Activated CD8-positive, alpha-beta memory T cell treated with anti-CD3 and anti-CD28 coated beads, Interleukin-2, amount 50 U/mL, for 24 hours (primary cell): ENCODE data around the gene TMPRSS3.

ENCODE experiments used
- DNase-seq: peaks from one replicate; pipeline ENCODE4 v3.0.0-alpha.2; 2020; ENCODE audit errors: extremely low read depth

Gene TMPRSS3

GRCh38 chr21:42395905-42396651 lies at the start of gene TMPRSS3:
TSS of gene TMPRSS3 (minus strand) at chr21:42396052. CDS start at chr21:42395417, 635 bp downstream.
- no peak for DNase-seq

- DNase-seq: no peak
These were observed 49.5 kb upstream of the TMPRSS3 start for GRCh38 chr21:42445311-42445710.

- no peak for DNase-seq
These were observed 48.9 kb upstream of the TMPRSS3 start for GRCh38 chr21:42444745-42445059.

- DNase-seq: no peak
These were observed 48.3 kb upstream of the TMPRSS3 start for GRCh38 chr21:42443876-42444744.

GRCh38 chr21:42443181-42443785 lies 47.4 kb upstream of the TMPRSS3 start:
- no peak for DNase-seq

GRCh38 chr21:42441963-42442362 lies 46.1 kb upstream of the TMPRSS3 start:
- DNase-seq: no peak

- no peak for DNase-seq
These were observed 44.4 kb upstream of the TMPRSS3 start for GRCh38 chr21:42440187-42440792.

- no peak for DNase-seq
These were observed 43.7 kb upstream of the TMPRSS3 start for GRCh38 chr21:42439284-42440186.

- DNase-seq: no peak
These were observed 42.7 kb upstream of the TMPRSS3 start for GRCh38 chr21:42438316-42439205.

GRCh38 chr21:42437786-42438185 lies 41.9 kb upstream of the TMPRSS3 start:
- no peak for DNase-seq

GRCh38 chr21:42436914-42437313 lies 41.1 kb upstream of the TMPRSS3 start:
- no peak for DNase-seq

- no peak for DNase-seq
These were observed 40.0 kb upstream of the TMPRSS3 start for GRCh38 chr21:42435833-42436232.

- DNase-seq: no peak
These were observed 39.5 kb upstream of the TMPRSS3 start for GRCh38 chr21:42435401-42435800.

- DNase-seq: no peak
These were observed 39.0 kb upstream of the TMPRSS3 start for GRCh38 chr21:42434884-42435283.

- DNase-seq: no peak
These were observed 38.2 kb upstream of the TMPRSS3 start for GRCh38 chr21:42433946-42434551.

- no peak for DNase-seq
These were observed 36.8 kb upstream of the TMPRSS3 start for GRCh38 chr21:42432695-42433094.

- no peak for DNase-seq
These were observed 35.3 kb upstream of the TMPRSS3 start for GRCh38 chr21:42431196-42431595.

- DNase-seq: no peak
These were observed 34.7 kb upstream of the TMPRSS3 start for GRCh38 chr21:42430521-42430920.

- no peak for DNase-seq
These were observed 34.0 kb upstream of the TMPRSS3 start for GRCh38 chr21:42429856-42430255.

- DNase-seq: no peak
These were observed 33.2 kb upstream of the TMPRSS3 start for GRCh38 chr21:42429021-42429420.
